Neural cell (in vitro differentiated cells): Measurements from ENCODE around the gene PPM1L. TPM values are rescaled to one million over a fixed set of nuclear protein-coding genes. Genes with fewer than 3 reads are reported as not detected.

Experiments used
- H2AFZ ChIP-seq: fragments of 200-600, 300-800 bp; sonication (generic), shearing (Covaris generic); 2 replicates; pipeline ENCODE4 v1.6.0; 2014; ENCODE audit warnings: low read depth, mild to moderate bottlenecking, antibody characterized with exemption, low read length, moderate library complexity
- H3F3A ChIP-seq: fragments of 200-600 bp; shearing (Covaris generic); 2 replicates; pipeline ENCODE4 v1.6.1; 2016; ENCODE audit warnings: mild to moderate bottlenecking, moderate library complexity, mixed read lengths, antibody characterized with exemption, low read length; ENCODE audit not compliant: insufficient read depth, poor library complexity, severe bottlenecking
- H3K27ac ChIP-seq: fragments of 200-600, 300-800 bp; sonication (generic), shearing (Covaris generic); 2 replicates; pipeline ENCODE4 v1.5.1; 2014; ENCODE audit warnings: mild to moderate bottlenecking, low read length, moderate library complexity
- H3K27me3 ChIP-seq: fragments of 300-800, 200-600 bp; sonication (generic), shearing (Covaris generic); 2 replicates; pipeline ENCODE4 v1.6.0; 2014; ENCODE audit warnings: mild to moderate bottlenecking, low read depth, low read length, moderate library complexity; ENCODE audit not compliant: insufficient read depth
- H3K36me3 ChIP-seq: fragments of 300-800, 200-600 bp; sonication (generic), shearing (Covaris generic); 2 replicates; pipeline ENCODE4 v1.5.1; 2014; ENCODE audit warnings: mild to moderate bottlenecking, antibody characterized with exemption, low read length, moderate library complexity; ENCODE audit not compliant: insufficient read depth
- H3K4me2 ChIP-seq: fragments of 300-800, 200-600 bp; sonication (generic), shearing (Covaris generic); 2 replicates; pipeline ENCODE4 v1.6.0; 2014; ENCODE audit warnings: mild to moderate bottlenecking, low read length
- H3K4me3 ChIP-seq: fragments of 300-800, 200-600 bp; sonication (generic), shearing (Covaris generic); 2 replicates; pipeline ENCODE4 v1.5.1; 2014; ENCODE audit warnings: mild to moderate bottlenecking, low read length, moderate library complexity
- H3K79me2 ChIP-seq: fragments of 200-600 bp; shearing (Covaris generic); replicated peaks from 2 replicates; pipeline ENCODE4 v1.6.0; 2014; ENCODE audit warnings: mild to moderate bottlenecking, low read length, moderate library complexity; ENCODE audit not compliant: insufficient read depth
- H3K9ac ChIP-seq: fragments of 300-800, 200-600 bp; sonication (generic), shearing (Covaris generic); 2 replicates; pipeline ENCODE4 v1.6.1; 2016; ENCODE audit warnings: mild to moderate bottlenecking, low read length, mixed read lengths
- H3K9me2 ChIP-seq: fragments of 200-600 bp; shearing (Covaris generic); 2 replicates; pipeline ENCODE4 v1.6.1; 2016; ENCODE audit warnings: mild to moderate bottlenecking, low read length, mixed read lengths; ENCODE audit not compliant: insufficient read depth
- H3K9me3 ChIP-seq: fragments of 200-600, 300-800 bp; sonication (generic), shearing (Covaris generic); 2 replicates; pipeline ENCODE4 v1.6.1; 2016; ENCODE audit warnings: mild to moderate bottlenecking, mixed run types, low read length, moderate library complexity, mixed read lengths
- H4K20me1 ChIP-seq: fragments of 200-600 bp; shearing (Covaris generic); 2 replicates; pipeline ENCODE4 v1.6.1; 2016; ENCODE audit warnings: mild to moderate bottlenecking, mixed run types; ENCODE audit not compliant: insufficient read depth
- CTCF ChIP-seq: fragments of 450-650 bp; IDR thresholded peaks from 2 replicates; pipeline ENCODE4 v1.5.1; 2014; ENCODE audit warnings: antibody characterized with exemption, mild to moderate bottlenecking, moderate library complexity; ENCODE audit not compliant: poor library complexity, severe bottlenecking
- EP300 ChIP-seq: fragments of 450-650 bp; conservative IDR thresholded peaks from 2 replicates; pipeline ENCODE4 v1.6.1; 2014; ENCODE audit warnings: antibody characterized with exemption, mild to moderate bottlenecking, moderate library complexity; ENCODE audit not compliant: poor library complexity, severe bottlenecking
- EZH2 ChIP-seq: fragments of 200-600, 300-800 bp; shearing (Covaris generic), sonication (generic); IDR thresholded peaks from 2 replicates; pipeline ENCODE4 v1.6.1; 2014; ENCODE audit warnings: antibody characterized with exemption, low read length, borderline replicate concordance, mild to moderate bottlenecking; ENCODE audit not compliant: insufficient read depth, poor library complexity, severe bottlenecking
- MXI1 ChIP-seq: fragments of 450-650 bp; conservative IDR thresholded peaks from 2 replicates; pipeline ENCODE4 v1.6.1; 2014; ENCODE audit warnings: antibody characterized with exemption, mild to moderate bottlenecking; ENCODE audit not compliant: poor library complexity, severe bottlenecking
- POLR2AphosphoS5 ChIP-seq: IDR thresholded peaks from 2 replicates; pipeline ENCODE4 v1.6.1; 2012
- RAD21 ChIP-seq: fragments of 450-650 bp; conservative IDR thresholded peaks from 2 replicates; pipeline ENCODE4 v1.6.1; 2014; ENCODE audit warnings: antibody characterized with exemption, mild to moderate bottlenecking, moderate library complexity
- REST ChIP-seq: IDR thresholded peaks from 2 replicates; pipeline ENCODE4 v1.6.1; 2012; ENCODE audit warnings: borderline replicate concordance
- SMC3 ChIP-seq: fragments of 450-650 bp; conservative IDR thresholded peaks from 2 replicates; pipeline ENCODE4 v1.6.1; 2014; ENCODE audit warnings: antibody characterized with exemption, mild to moderate bottlenecking, moderate library complexity; ENCODE audit not compliant: poor library complexity
- TAF1 ChIP-seq: IDR thresholded peaks from 2 replicates; pipeline ENCODE4 v1.6.1; 2012; ENCODE audit warnings: low read depth
- polyA plus RNA-seq: library from polyadenylated mRNA; depleted of rRNA; stranded (reverse); fragments of >200 nt; gene quantifications from 2 replicates; pipeline ENCODE4 v1.2.3, GENCODE V29; 2014

The PPM1L gene
- polyA plus RNA-seq, 1 donor from 2014 or later, result 24.9 TPM

DNA sequence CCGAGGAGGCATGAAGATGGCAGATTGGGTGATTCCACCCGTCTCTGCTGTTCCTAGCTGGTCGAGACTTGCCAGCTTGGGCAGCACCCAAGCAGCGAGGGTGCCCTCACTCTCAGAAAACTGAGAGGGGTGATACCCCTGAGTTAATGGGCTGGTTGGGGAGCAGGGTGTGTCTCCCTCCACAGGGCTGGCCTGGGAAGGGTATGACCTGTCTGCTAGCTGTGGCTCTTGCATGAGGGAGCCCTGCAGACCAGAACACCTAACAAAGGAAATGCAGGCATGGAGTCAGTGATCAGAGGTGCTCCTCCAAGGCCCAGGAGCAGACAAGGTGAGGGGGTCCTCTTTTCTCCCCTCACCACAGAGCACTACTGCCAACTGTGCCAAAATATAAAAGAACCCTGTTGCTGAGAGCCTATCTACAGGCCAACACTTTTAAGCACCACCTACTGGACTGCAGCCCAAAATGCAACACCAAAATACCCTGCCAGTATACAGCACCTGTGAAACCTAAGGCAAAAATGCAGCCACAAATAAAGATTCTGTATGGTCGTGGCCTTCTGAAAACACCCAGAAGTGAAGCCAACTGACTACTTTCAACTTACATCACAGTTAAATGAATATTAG is 35.8 kb upstream of the PPM1L start:
- Histone ChIP-seq H3K27me3 (no peaks in the 10 kb centered on the region), H3K27ac (no peak overlapping the region), H2AFZ (no peak overlapping the region), H3K36me3 (no peaks in the 10 kb centered on the region), H3K79me2 (no peaks in the 10 kb centered on the region), H3K9ac (no peak overlapping the region), H3K4me2 (no peak overlapping the region), H3K4me3 (no peak overlapping the region), H3K9me2 (no peaks in the 10 kb centered on the region), H3K9me3 (no peaks in the 10 kb centered on the region), H3F3A (no peaks in the 10 kb centered on the region), H4K20me1 (no peaks in the 10 kb centered on the region)
- no peak for TF ChIP-seq POLR2AphosphoS5
- no peak for TF ChIP-seq TAF1
- no peak for TF ChIP-seq RAD21
- TF ChIP-seq SMC3, result no peak
- no peak for TF ChIP-seq CTCF
- no peak for TF ChIP-seq MXI1
- no peak for TF ChIP-seq EP300

- Histone ChIP-seq H3F3A (no peaks in the 10 kb centered on the region), H3K27ac (no peak overlapping the region), H3K4me2 (no peak overlapping the region), H4K20me1 (no peaks in the 10 kb centered on the region), H3K27me3 (no peaks in the 10 kb centered on the region), H2AFZ (no peak overlapping the region), H3K79me2 (no peaks in the 10 kb centered on the region), H3K9me2 (no peaks in the 10 kb centered on the region), H3K36me3 (no peaks in the 10 kb centered on the region), H3K9me3 (no peaks in the 10 kb centered on the region), H3K9ac (no peak overlapping the region), H3K4me3 (no peak overlapping the region)
- no peak for TF ChIP-seq EZH2
- no peak for TF ChIP-seq RAD21
Measured at GRCh38 chr3:160722331-160722730, 33.7 kb upstream of the PPM1L start.

GRCh38 chr3:160725338-160725737 is 30.7 kb upstream of the PPM1L start:
- Histone ChIP-seq H3K27ac (no peak overlapping the region), H3K4me3 (no peak overlapping the region), H3K9me3 (no peaks in the 10 kb centered on the region), H3K27me3 (no peaks in the 10 kb centered on the region), H3K36me3 (no peaks in the 10 kb centered on the region), H4K20me1 (no peaks in the 10 kb centered on the region), H3K4me2 (no peak overlapping the region), H3K9me2 (no peaks in the 10 kb centered on the region), H3F3A (no peaks in the 10 kb centered on the region), H3K79me2 (no peaks in the 10 kb centered on the region), H3K9ac (no peak overlapping the region), H2AFZ (no peak overlapping the region)
- TF ChIP-seq EP300 (no peak), SMC3 (no peak), CTCF (no peak), EZH2 (no peak), MXI1 (no peak), POLR2AphosphoS5 (no peak), TAF1 (no peak), RAD21 (no peak), REST (no peak)
